Thoracic aorta (tissue), 2 donors: ENCODE data around the gene WDR17. TPM values are rescaled to one million over a fixed set of nuclear protein-coding genes. Genes with fewer than 3 reads are reported as not detected.

Experiments
- ATAC-seq: fragments of 150-250 bp; one replicate; pipeline ENCODE4 v1.8.0; 2017; ENCODE audit warnings: low read depth; ENCODE audit not compliant: insufficient number of reproducible peaks, low FRiP score
- DNase-seq: peaks from one replicate; pipeline ENCODE4 v3.0.0-alpha.2; 2020; ENCODE audit warnings: low spot score
- H3K27ac ChIP-seq, 2 donors: fragments of 200-600 bp; sonication (generic); 1 replicate in 1 of 2; 2 replicates in 1 of 2; pipeline ENCODE4 v1.5.1; 2016; ENCODE audit warnings: mild to moderate bottlenecking in 2 of 2, moderate library complexity in 2 of 2
- H3K27me3 ChIP-seq: fragments of 200-600 bp; sonication (generic); replicated peaks from 2 replicates; pipeline ENCODE4 v1.6.0; 2016; ENCODE audit warnings: mild to moderate bottlenecking; ENCODE audit not compliant: insufficient read depth
- H3K36me3 ChIP-seq: fragments of 200-600 bp; sonication (generic); one replicate; pipeline ENCODE4 v1.5.1; 2016
- H3K4me1 ChIP-seq, 2 donors: fragments of 200-600 bp; sonication (generic); 1 replicate in 1 of 2; 2 replicates in 1 of 2; pipeline versions ENCODE4 v1.5.1 to v1.6.0; 2016; ENCODE audit warnings: low read depth in 2 of 2, mild to moderate bottlenecking in 1 of 2; ENCODE audit not compliant: control insufficient read depth in 1 of 2
- H3K4me3 ChIP-seq: fragments of 200-600 bp; sonication (generic); 2 replicates; pipeline ENCODE4 v1.5.1; 2016; ENCODE audit warnings: mild to moderate bottlenecking
- H3K9me3 ChIP-seq: fragments of 200-600 bp; sonication (generic); 2 replicates; pipeline ENCODE4 v1.5.1; 2016
- total RNA-seq, 2 donors: library from RNA; depleted of rRNA; stranded (reverse); fragments of >200 nt; gene quantifications; one replicate each; pipeline versions ENCODE4 v1.1.0 to v1.2.3, GENCODE V29; 2016
- TF ChIP-seq, protein P1 (sequence below): fragments of 200-600 bp; sonication (generic); IDR thresholded peaks from one replicate; pipeline ENCODE4 v1.5.1; 2019; ENCODE audit warnings: antibody characterized with exemption

WDR17 gene
- total RNA-seq, 2 donors from 2014 or later: 1.7 to 5.3 TPM

GRCh38 chr4:176042195-176042594, 23.4 kb upstream of the WDR17 start:
- ATAC-seq (no peak), DNase-seq (no peak)
- no peak overlapping the region for H3K27ac ChIP-seq
- H3K4me3 ChIP-seq: no peak overlapping the region
- no peaks in the 10 kb centered on the region for H3K9me3 ChIP-seq
- peaks cover 4 to 12% of the 10 kb centered on the region in 2 donors for H3K4me1 ChIP-seq
- TF ChIP-seq, protein P1, sequence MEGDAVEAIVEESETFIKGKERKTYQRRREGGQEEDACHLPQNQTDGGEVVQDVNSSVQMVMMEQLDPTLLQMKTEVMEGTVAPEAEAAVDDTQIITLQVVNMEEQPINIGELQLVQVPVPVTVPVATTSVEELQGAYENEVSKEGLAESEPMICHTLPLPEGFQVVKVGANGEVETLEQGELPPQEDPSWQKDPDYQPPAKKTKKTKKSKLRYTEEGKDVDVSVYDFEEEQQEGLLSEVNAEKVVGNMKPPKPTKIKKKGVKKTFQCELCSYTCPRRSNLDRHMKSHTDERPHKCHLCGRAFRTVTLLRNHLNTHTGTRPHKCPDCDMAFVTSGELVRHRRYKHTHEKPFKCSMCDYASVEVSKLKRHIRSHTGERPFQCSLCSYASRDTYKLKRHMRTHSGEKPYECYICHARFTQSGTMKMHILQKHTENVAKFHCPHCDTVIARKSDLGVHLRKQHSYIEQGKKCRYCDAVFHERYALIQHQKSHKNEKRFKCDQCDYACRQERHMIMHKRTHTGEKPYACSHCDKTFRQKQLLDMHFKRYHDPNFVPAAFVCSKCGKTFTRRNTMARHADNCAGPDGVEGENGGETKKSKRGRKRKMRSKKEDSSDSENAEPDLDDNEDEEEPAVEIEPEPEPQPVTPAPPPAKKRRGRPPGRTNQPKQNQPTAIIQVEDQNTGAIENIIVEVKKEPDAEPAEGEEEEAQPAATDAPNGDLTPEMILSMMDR: no peak
- no peaks in the 10 kb centered on the region for H3K36me3 ChIP-seq
- no peaks in the 10 kb centered on the region for H3K27me3 ChIP-seq

GRCh38 chr4:176043838-176044588, 21.6 kb upstream of the WDR17 start:
- no peak overlapping the region for H3K4me3 ChIP-seq
- H3K4me1 ChIP-seq: peaks cover 4 to 12% of the 10 kb centered on the region in 2 donors
- TF ChIP-seq, protein P1: no peak
- H3K27ac ChIP-seq: no peak overlapping the region
- H3K27me3 ChIP-seq: no peaks in the 10 kb centered on the region
- ATAC-seq: no peak
- no peaks in the 10 kb centered on the region for H3K36me3 ChIP-seq
- DNase-seq: no peak
- H3K9me3 ChIP-seq: no peaks in the 10 kb centered on the region

DNA sequence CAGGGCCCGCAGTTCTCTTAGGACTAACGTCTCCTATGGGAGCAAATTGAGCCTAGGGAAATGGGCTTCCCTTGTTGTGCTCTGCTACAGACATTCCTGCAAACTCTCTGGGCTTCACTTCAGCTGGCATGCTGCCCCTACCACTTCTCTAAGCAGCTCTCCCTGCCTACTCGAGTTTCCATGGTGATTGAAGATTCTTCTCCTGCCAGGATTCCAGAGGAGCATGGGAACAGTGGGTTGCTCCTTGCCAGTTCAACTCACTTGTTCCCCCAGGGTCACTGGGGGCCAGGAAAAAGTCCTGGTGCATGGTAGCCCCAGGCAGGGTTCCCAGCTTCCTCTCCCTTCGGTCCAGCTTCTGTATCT, 21.1 kb upstream of the WDR17 start:
- no peak overlapping the region for H3K27ac ChIP-seq
- H3K27me3 ChIP-seq: no peaks in the 10 kb centered on the region
- DNase-seq (no peak), ATAC-seq (no peak)
- H3K4me3 ChIP-seq: no peak overlapping the region
- TF ChIP-seq, protein P1: no peak
- no peaks in the 10 kb centered on the region for H3K36me3 ChIP-seq
- no peaks in the 10 kb centered on the region for H3K9me3 ChIP-seq
- H3K4me1 ChIP-seq: peaks cover 4 to 12% of the 10 kb centered on the region in 2 donors

GRCh38 chr4:176048631-176049030, 17.0 kb upstream of the WDR17 start:
- Histone ChIP-seq H3K9me3 (no peaks in the 10 kb centered on the region), H3K4me3 (no peak overlapping the region), H3K27ac (no peak overlapping the region), H3K27me3 (no peaks in the 10 kb centered on the region), H3K36me3 (no peaks in the 10 kb centered on the region), H3K4me1 (peaks cover 4 to 12% of the 10 kb centered on the region in 2 donors)
- no peak for ATAC-seq
- no peak for DNase-seq
- TF ChIP-seq, protein P1: no peak

GRCh38 chr4:176052744-176053143, 12.9 kb upstream of the WDR17 start:
- H3K9me3 ChIP-seq: no peaks in the 10 kb centered on the region
- TF ChIP-seq, protein P1: no peak
- H3K4me3 ChIP-seq: no peak overlapping the region
- DNase-seq: no peak
- H3K27me3 ChIP-seq: no peaks in the 10 kb centered on the region
- no peak for ATAC-seq
- H3K27ac ChIP-seq: no peak overlapping the region
- no peaks in the 10 kb centered on the region for H3K36me3 ChIP-seq
- no peaks in the 10 kb centered on the region for H3K4me1 ChIP-seq
